Middle frontal gyrus (tissue), 1 donor: Measurements from ENCODE around the gene CNOT9.

Experiments used
- DNase-seq: peaks from one replicate; pipeline ENCODE4 v3.0.0-alpha.2; 2015; ENCODE audit warnings: low spot score; ENCODE audit errors: extremely low spot score

CNOT9 gene

DNA sequence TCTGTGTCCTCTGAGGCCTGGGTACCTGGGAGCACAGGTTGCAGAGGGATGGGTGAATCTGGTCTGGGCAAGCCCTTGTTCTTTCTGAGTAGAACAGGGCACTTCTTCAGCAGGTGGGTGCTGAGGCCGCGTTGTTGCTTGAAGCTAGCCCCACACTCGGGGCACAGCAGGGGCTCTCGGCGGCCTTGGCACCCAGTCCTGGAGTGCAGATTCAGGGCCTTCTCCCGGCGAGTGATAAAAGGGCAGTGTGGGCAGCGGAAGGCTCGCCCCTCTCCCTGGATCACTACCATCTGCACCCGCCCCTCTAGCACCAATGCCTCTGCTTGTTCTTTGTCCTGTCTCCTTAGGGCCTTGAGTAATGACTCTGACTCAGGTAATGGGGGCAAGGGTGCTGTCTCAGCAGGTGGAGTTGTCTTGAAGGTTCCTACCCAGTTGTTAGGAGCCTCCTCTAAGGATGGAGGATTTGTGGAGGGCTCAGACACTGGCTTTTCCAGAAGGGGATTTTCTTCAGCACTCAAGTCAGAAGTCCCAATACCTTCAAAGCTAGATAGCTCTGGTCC lies 75.2 kb downstream of the CNOT9 start:
- DNase-seq, result no peak

DNA sequence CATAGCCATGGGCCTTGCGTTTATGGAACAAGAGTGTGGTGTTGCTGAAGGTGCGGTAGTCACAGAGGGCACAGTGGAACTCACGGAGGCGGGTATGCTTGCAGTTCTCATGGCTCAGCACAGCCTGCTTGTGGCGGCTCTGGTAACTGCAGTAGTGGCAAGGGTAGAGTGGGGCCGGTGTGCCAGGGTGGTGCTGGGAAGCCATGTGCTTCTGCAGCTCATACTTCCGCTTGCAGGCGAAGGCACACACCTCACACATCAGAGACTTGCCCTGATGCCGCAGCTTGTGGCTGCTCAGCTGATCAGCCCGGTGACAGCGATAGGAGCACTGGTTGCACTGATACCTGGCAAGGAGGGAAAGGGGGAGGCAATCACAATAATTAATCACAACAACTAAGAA lies 76.1 kb downstream of the CNOT9 start:
- no peak for DNase-seq

DNA sequence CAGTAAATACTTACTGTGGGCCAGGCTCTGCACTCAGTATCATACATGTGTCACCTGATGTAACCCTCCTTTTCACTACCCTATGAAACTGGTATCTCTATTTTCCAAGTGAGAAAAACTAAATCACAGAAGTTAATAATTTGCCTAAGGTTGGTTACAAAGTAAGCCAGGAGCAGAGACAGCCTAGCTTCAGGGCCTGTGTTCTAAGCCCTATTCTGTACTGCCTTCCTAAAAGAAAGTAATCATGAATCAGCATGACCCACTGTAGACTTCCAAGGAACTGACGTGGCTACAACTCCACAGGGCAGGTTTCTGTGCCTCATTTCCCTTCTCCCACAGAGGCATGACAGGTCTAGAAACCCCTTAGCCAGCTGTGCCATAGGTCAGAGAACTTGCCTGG lies 76.5 kb downstream of the CNOT9 start:
- no peak for DNase-seq
